Measurements from ENCODE around the gene CDIP1.

Gene CDIP1

DNA sequence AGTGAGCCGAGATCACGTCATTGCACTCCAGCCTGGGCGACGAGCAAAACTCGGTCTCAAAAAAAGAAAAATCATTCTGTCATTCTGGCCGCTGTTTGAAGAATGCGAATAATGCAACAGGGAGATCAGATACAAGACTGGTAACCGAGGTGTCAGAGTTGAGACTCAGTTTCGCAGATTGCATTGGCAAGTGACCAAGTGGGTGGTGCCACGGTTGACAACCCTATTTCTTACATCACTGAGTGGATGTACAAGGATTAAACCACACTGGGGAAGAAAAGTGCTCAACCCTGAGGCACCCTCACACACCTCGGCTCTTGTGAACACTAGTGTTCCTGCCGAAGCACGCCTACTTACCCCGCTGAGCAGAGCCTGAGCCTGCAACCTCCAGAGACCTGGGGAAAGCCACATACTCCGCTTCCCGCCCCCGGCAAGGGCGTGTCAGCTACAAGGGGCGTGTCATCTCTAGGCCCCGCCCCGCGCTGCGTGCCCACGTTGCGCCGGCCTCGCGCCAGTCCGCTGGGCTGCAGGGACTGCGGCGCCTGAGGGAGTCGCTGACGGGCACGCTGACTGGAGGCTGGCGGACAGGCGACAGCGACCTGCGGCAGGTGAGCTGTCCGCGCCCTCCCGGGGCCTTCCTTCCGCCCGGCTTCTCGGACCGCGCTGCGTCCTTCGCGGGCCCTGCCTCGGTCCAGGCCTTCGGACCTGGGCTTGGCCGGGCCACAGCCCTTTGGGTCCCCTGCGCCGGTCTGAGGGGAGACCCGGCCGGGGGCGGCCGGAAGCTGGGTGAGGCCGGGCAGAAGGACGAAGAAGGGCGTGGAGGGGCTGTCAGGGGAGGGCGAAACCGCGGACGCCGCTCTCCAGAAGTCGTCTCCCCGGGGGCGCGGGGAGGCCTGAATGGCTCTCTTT, 62.4 kb downstream of the CDIP1 start, which contains the start of gene HMOX2 (continued):
- TF ChIP-seq ZNF664 (tag by site-specific recombination; IDR thresholded peaks at IDR 0.05) (no peak), ZNF223 (tag by site-specific recombination; IDR thresholded peaks at IDR 0.05) (no peak), ZNF629 (tag by site-specific recombination; IDR thresholded peaks at IDR 0.05) (0 out of 2 replicates have a peak, but pooled peaks have one; percentile 10), ZNF654 (tag by site-specific recombination; IDR thresholded peaks at IDR 0.05; ENCODE audit: low read depth) (no peak), ZNF391 (tag by site-specific recombination; IDR thresholded peaks at IDR 0.05; ENCODE audit: borderline replicate concordance, low read depth) (no peak), ZNF830 (tag by site-specific recombination; IDR thresholded peaks at IDR 0.05; ENCODE audit: low read depth) (no peak), SETDB1 (IDR thresholded peaks at IDR 0.05; ENCODE audit: insufficient read length, low read length) (peak; percentile 14), ZNF549 (tag by site-specific recombination; IDR thresholded peaks at IDR 0.05) (no peak), KLF8 (tag by site-specific recombination; IDR thresholded peaks at IDR 0.05) (peak; percentile 34; the same call in 1 of the 2 replicates), ZNF555 (tag by site-specific recombination; conservative IDR thresholded peaks at IDR 0.05) (no peak), ZNF202 (tag by site-specific recombination; IDR thresholded peaks at IDR 0.05; ENCODE audit: borderline replicate concordance) (no peak), ZNF140 (tag by site-specific recombination; IDR thresholded peaks at IDR 0.05) (no peak), ZNF624 (tag by site-specific recombination; IDR thresholded peaks at IDR 0.05) (no peak), TRIM28 (IDR thresholded peaks at IDR 0.05; ENCODE audit: borderline replicate concordance, low read length) (peak; percentile 50; the same call in 1 of the 2 replicates), ZFP3 (tag by site-specific recombination; IDR thresholded peaks at IDR 0.05; ENCODE audit: low read depth) (no peak), ZNF292 (tag by site-specific recombination; IDR thresholded peaks at IDR 0.05; ENCODE audit: borderline replicate concordance, low read depth) (no peak), ZNF423 (tag by site-specific recombination; IDR thresholded peaks at IDR 0.05) (no peak), ZXDB (tag by site-specific recombination; IDR thresholded peaks at IDR 0.05) (peak; percentile 80), KLF1 (tag by site-specific recombination; IDR thresholded peaks at IDR 0.05) (peak; percentile 94), ZNF169 (tag by site-specific recombination; IDR thresholded peaks at IDR 0.05) (no peak), ZBTB48 (tag by site-specific recombination; IDR thresholded peaks at IDR 0.05) (no peak; the same call in 1 of the 2 replicates), CTCF (tag by site-specific recombination; IDR thresholded peaks at IDR 0.05) (peak; percentile 94), ZNF707 (tag by site-specific recombination; IDR thresholded peaks at IDR 0.05) (no peak), WT1 (tag by site-specific recombination; IDR thresholded peaks at IDR 0.05) (no peak), ZNF571 (tag by site-specific recombination; IDR thresholded peaks at IDR 0.05) (no peak), ZBTB17 (tag by site-specific recombination; IDR thresholded peaks at IDR 0.05) (peak; percentile 50; the same call in 1 of the 2 replicates), ZBTB7A (tag by site-specific recombination; IDR thresholded peaks at IDR 0.05; ENCODE audit: low read depth) (peak; percentile 66; the same call in 1 of the 2 replicates), ZNF610 (tag by site-specific recombination; IDR thresholded peaks at IDR 0.05; ENCODE audit: borderline replicate concordance) (no peak), ZNF114 (tag by site-specific recombination; IDR thresholded peaks at IDR 0.05) (no peak), ZIC2 (tag by site-specific recombination; IDR thresholded peaks at IDR 0.05) (peak; percentile 69), OSR2 (tag by site-specific recombination; IDR thresholded peaks at IDR 0.05) (no peak), ZNF600 (tag by site-specific recombination; IDR thresholded peaks at IDR 0.05) (no peak), PATZ1 (tag by site-specific recombination; IDR thresholded peaks at IDR 0.05) (peak; percentile 82; the same call in 1 of the 2 replicates), KLF7 (tag by site-specific recombination; IDR thresholded peaks at IDR 0.05; ENCODE audit: borderline replicate concordance) (no peak; the same call in 1 of the 2 replicates), ZBTB1 (tag by site-specific recombination; IDR thresholded peaks at IDR 0.05) (0 out of 2 replicates have a peak, but pooled peaks have one; percentile 29), ZSCAN30 (tag by site-specific recombination; IDR thresholded peaks at IDR 0.05) (peak; percentile 89), ZNF660 (tag by site-specific recombination; IDR thresholded peaks at IDR 0.05) (no peak)
- TF ChIP-seq, protein P1, sequence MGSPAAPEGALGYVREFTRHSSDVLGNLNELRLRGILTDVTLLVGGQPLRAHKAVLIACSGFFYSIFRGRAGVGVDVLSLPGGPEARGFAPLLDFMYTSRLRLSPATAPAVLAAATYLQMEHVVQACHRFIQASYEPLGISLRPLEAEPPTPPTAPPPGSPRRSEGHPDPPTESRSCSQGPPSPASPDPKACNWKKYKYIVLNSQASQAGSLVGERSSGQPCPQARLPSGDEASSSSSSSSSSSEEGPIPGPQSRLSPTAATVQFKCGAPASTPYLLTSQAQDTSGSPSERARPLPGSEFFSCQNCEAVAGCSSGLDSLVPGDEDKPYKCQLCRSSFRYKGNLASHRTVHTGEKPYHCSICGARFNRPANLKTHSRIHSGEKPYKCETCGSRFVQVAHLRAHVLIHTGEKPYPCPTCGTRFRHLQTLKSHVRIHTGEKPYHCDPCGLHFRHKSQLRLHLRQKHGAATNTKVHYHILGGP (tag by site-specific recombination; IDR thresholded peaks at IDR 0.05), result no peak
